H1 (cell line): ENCODE data around the gene WDR4. TPM values are rescaled to one million over a fixed set of nuclear protein-coding genes. Genes with fewer than 3 reads are reported as not detected.

Experiments
- CTCF ChIA-PET: fragments of 300-600 bp; sonication (Branson Sonifier 250); formaldehyde crosslinking; loops from one replicate; lab custom pipeline; 2021; ENCODE audit not compliant: partially characterized antibody; lab: Charles Lee
- POLR2A ChIA-PET: fragments of 300-600 bp; sonication (Branson Sonifier 250); formaldehyde crosslinking; loops from one replicate; lab custom pipeline; 2021; ENCODE audit warnings: inconsistent platforms; ENCODE audit not compliant: partially characterized antibody; lab: Charles Lee
- DNase-seq, 2 experiments: peaks; one replicate each; pipeline versions ENCODE4 v3.0.0 to v3.0.0-alpha.2; 2010 to 2022; ENCODE audit warnings: low spot score in 2 of 2, low read depth in 1 of 2, mixed read lengths in 1 of 2
- FAIRE-seq: peaks from 2 replicates; lab custom pipeline; 2011; peaks lifted over from hg19 to GRCh38; lab: Jason Lieb, UNC
- H2AFZ ChIP-seq: 2 replicates; pipeline ENCODE4 v1.8.1; 2012; ENCODE audit warnings: low read length, inconsistent platforms
- H2AK5ac ChIP-seq: 2 replicates; pipeline ENCODE4 v1.6.1; 2013; ENCODE audit warnings: low read depth, low read length
- H2BK120ac ChIP-seq: replicated peaks from 2 replicates; pipeline ENCODE3; 2013; ENCODE audit warnings: low read depth, low read length, inconsistent platforms
- H2BK12ac ChIP-seq: 2 replicates; pipeline ENCODE4 v1.6.1; 2013; ENCODE audit warnings: low read depth, low read length
- H2BK15ac ChIP-seq: 2 replicates; pipeline ENCODE4 v1.6.1; 2013; ENCODE audit warnings: low read length
- H2BK20ac ChIP-seq: 2 replicates; pipeline ENCODE4 v1.6.1; 2013; ENCODE audit warnings: low read length
- H2BK5ac ChIP-seq: 2 replicates; pipeline ENCODE4 v1.6.1; 2013; ENCODE audit warnings: low read depth, low read length
- H3K14ac ChIP-seq: 2 replicates; pipeline ENCODE4 v1.6.1; 2013; ENCODE audit warnings: inconsistent platforms; ENCODE audit not compliant: insufficient read length
- H3K18ac ChIP-seq: 2 replicates; pipeline ENCODE4 v1.6.1; 2013; ENCODE audit warnings: low read length; ENCODE audit errors: extremely low read depth
- H3K23ac ChIP-seq: 2 replicates; pipeline ENCODE4 v1.6.1; 2013; ENCODE audit warnings: inconsistent platforms; ENCODE audit not compliant: insufficient read length
- H3K23me2 ChIP-seq: 2 replicates; pipeline ENCODE4 v1.6.1; 2013; ENCODE audit warnings: low read depth, low read length
- H3K27ac ChIP-seq: 2 replicates; pipeline ENCODE4 v1.6.1; 2011; ENCODE audit warnings: low read depth, low read length, inconsistent platforms
- H3K27me3 ChIP-seq, 4 experiments: replicated peaks in 1 of 4; 1 replicate in 1 of 4; 2 replicates in 3 of 4; pipeline versions ENCODE4 v1.6.1 to v1.8.1; 2011 to 2013; ENCODE audit warnings: low read length in 3 of 4, mild to moderate bottlenecking in 3 of 4, inconsistent platforms in 2 of 4, mixed read lengths in 2 of 4, moderate library complexity in 1 of 4; ENCODE audit not compliant: control insufficient read depth in 3 of 4, insufficient read depth in 3 of 4; ENCODE audit errors: extremely low read depth in 1 of 4
- H3K36me3 ChIP-seq, 4 experiments: 2 replicates each; pipeline versions ENCODE4 v1.6.1 to v1.8.1; 2011 to 2013; ENCODE audit warnings: mild to moderate bottlenecking in 4 of 4, low read length in 3 of 4, moderate library complexity in 2 of 4, control low read depth in 1 of 4, inconsistent platforms in 1 of 4; ENCODE audit not compliant: insufficient read depth in 4 of 4, control insufficient read depth in 2 of 4
- H3K4ac ChIP-seq: replicated peaks from 2 replicates; pipeline ENCODE3; 2013; ENCODE audit warnings: low read length, low read depth, mixed read lengths, inconsistent platforms; ENCODE audit not compliant: insufficient read length
- H3K4me1 ChIP-seq, 4 experiments: replicated peaks in 1 of 4; 1 replicate in 1 of 4; 2 replicates in 3 of 4; pipeline versions ENCODE4 v1.6.1 to v1.8.1; 2011 to 2013; ENCODE audit warnings: low read length in 3 of 4, inconsistent platforms in 2 of 4, mixed read lengths in 1 of 4; ENCODE audit not compliant: insufficient read depth in 4 of 4, control insufficient read depth in 3 of 4
- H3K4me2 ChIP-seq, 2 experiments: 2 replicates each; pipeline versions ENCODE4 v1.6.1 to v1.8.1; 2011 to 2013; ENCODE audit warnings: low read depth in 2 of 2, low read length in 2 of 2, control low read depth in 1 of 2, inconsistent platforms in 1 of 2, mild to moderate bottlenecking in 1 of 2; ENCODE audit not compliant: insufficient read depth in 1 of 2
- H3K4me3 ChIP-seq, 4 experiments: fragments of 200-600, 300-600 bp in 1 of 4; sonication (generic), shearing (Covaris generic), sonication (Bioruptor Twin) in 1 of 4; 2 replicates each; pipeline versions ENCODE4 v1.5.1 to v1.8.1; 2011 to 2016; ENCODE audit warnings: low read length in 4 of 4, low read depth in 3 of 4, control low read depth in 2 of 4, inconsistent platforms in 2 of 4, mild to moderate bottlenecking in 2 of 4, mixed read lengths in 1 of 4, moderate library complexity in 1 of 4; ENCODE audit not compliant: insufficient read depth in 2 of 4; ENCODE audit errors: extremely low read depth in 1 of 4
- H3K56ac ChIP-seq: replicated peaks from 2 replicates; pipeline ENCODE3; 2013; ENCODE audit warnings: low read depth, mild to moderate bottlenecking, mixed read lengths, low read length, inconsistent platforms; ENCODE audit not compliant: insufficient read length
- H3K79me1 ChIP-seq: 2 replicates; pipeline ENCODE4 v1.6.1; 2013; ENCODE audit warnings: low read depth, low read length, control low read depth
- H3K79me2 ChIP-seq, 2 experiments: 2 replicates each; pipeline versions ENCODE4 v1.6.1 to v1.8.1; 2012 to 2013; ENCODE audit warnings: low read length in 2 of 2, mild to moderate bottlenecking in 2 of 2, inconsistent platforms in 1 of 2; ENCODE audit not compliant: insufficient read depth in 2 of 2, control insufficient read depth in 1 of 2
- H3K9ac ChIP-seq, 4 experiments: replicated peaks in 1 of 4; 1 replicate in 1 of 4; 2 replicates in 3 of 4; pipeline versions ENCODE4 v1.6.1 to v1.8.1; 2011 to 2013; ENCODE audit warnings: low read depth in 3 of 4, low read length in 3 of 4, control low read depth in 2 of 4, mild to moderate bottlenecking in 2 of 4, moderate library complexity in 2 of 4, inconsistent platforms in 1 of 4; ENCODE audit errors: extremely low read depth in 1 of 4
- H3K9me3 ChIP-seq, 2 experiments: 2 replicates each; pipeline versions ENCODE4 v1.6.1 to v1.8.1; 2012 to 2013; ENCODE audit warnings: mild to moderate bottlenecking in 2 of 2, moderate library complexity in 2 of 2, control low read depth in 1 of 2, inconsistent platforms in 1 of 2, low read depth in 1 of 2, low read length in 1 of 2, mixed read lengths in 1 of 2; ENCODE audit not compliant: insufficient read depth in 2 of 2
- H4K20me1 ChIP-seq, 2 experiments: replicated peaks in 1 of 2; 2 replicates each; pipeline versions ENCODE3 to v1.8.1; 2011 to 2013; ENCODE audit warnings: inconsistent platforms in 2 of 2, low read length in 2 of 2, mild to moderate bottlenecking in 1 of 2; ENCODE audit not compliant: insufficient read depth in 2 of 2, control insufficient read depth in 1 of 2
- H4K5ac ChIP-seq: 2 replicates; pipeline ENCODE4 v1.6.1; 2013; ENCODE audit warnings: low read length, low read depth, mixed read lengths, inconsistent platforms; ENCODE audit not compliant: insufficient read length
- H4K8ac ChIP-seq: 2 replicates; pipeline ENCODE4 v1.8.0; 2013; ENCODE audit warnings: mild to moderate bottlenecking, moderate library complexity, low read length, inconsistent platforms; ENCODE audit not compliant: insufficient read depth; ENCODE audit errors: extremely low read depth
- H4K91ac ChIP-seq: replicated peaks from 2 replicates; pipeline ENCODE3; 2013; ENCODE audit warnings: low read length, mixed read lengths, inconsistent platforms; ENCODE audit not compliant: insufficient read length
- BACH1 ChIP-seq: IDR thresholded peaks from 2 replicates; pipeline ENCODE4 v1.6.1; 2012; ENCODE audit warnings: low read length, improper control_type of control experiment
- BRCA1 ChIP-seq: IDR thresholded peaks from 2 replicates; pipeline ENCODE4 v1.6.1; 2012; ENCODE audit warnings: low read depth, low read length, improper control_type of control experiment
- CREB1 ChIP-seq: IDR thresholded peaks from 2 replicates; pipeline ENCODE4 v1.6.1; 2012; ENCODE audit warnings: inconsistent platforms
- CTBP2 ChIP-seq: IDR thresholded peaks from 2 replicates; pipeline ENCODE4 v1.7.0; 2011; ENCODE audit warnings: borderline replicate concordance, mild to moderate bottlenecking, moderate library complexity, mixed read lengths, low read length; ENCODE audit not compliant: insufficient read depth, insufficient read length
- GABPA ChIP-seq: IDR thresholded peaks from 2 replicates; pipeline ENCODE4 v1.6.1; 2011; ENCODE audit warnings: mild to moderate bottlenecking, low read length, moderate library complexity, borderline replicate concordance; ENCODE audit not compliant: insufficient read depth
- HDAC6 ChIP-seq: IDR thresholded peaks from one replicate; pipeline ENCODE4 v1.7.1; 2012; ENCODE audit warnings: low read depth, mild to moderate bottlenecking, inconsistent platforms, low read length, moderate library complexity
- KDM5A ChIP-seq: fragments of 200-600 bp; IDR thresholded peaks from 2 replicates; pipeline ENCODE4 v1.7.1; 2012; ENCODE audit warnings: mild to moderate bottlenecking, low read length, inconsistent platforms, mixed read lengths
- RAD21 ChIP-seq, 2 experiments: IDR thresholded peaks in 1 of 2; conservative IDR thresholded peaks in 1 of 2; 2 replicates each; pipeline ENCODE4 v1.6.1; 2011; ENCODE audit warnings: low read depth in 2 of 2, low read length in 2 of 2, improper control_type of control experiment in 1 of 2, inconsistent platforms in 1 of 2, mild to moderate bottlenecking in 1 of 2, moderate library complexity in 1 of 2
- RBBP5 ChIP-seq: IDR thresholded peaks from 2 replicates; pipeline ENCODE4 v1.7.1; 2012; ENCODE audit warnings: low read depth, mild to moderate bottlenecking, inconsistent platforms, low read length, moderate library complexity, borderline replicate concordance
- RNF2 ChIP-seq: fragments of 200-900, 300-1000 bp; sonication (generic); IDR thresholded peaks from 2 replicates; pipeline ENCODE4 v1.7.1; 2016; ENCODE audit warnings: borderline replicate concordance, low read depth, mild to moderate bottlenecking, antibody characterized with exemption, low read length; ENCODE audit not compliant: poor library complexity, severe bottlenecking; ENCODE audit errors: missing control alignments
- SRF ChIP-seq: IDR thresholded peaks from 2 replicates; pipeline ENCODE4 v1.6.1; 2011; ENCODE audit warnings: mild to moderate bottlenecking, low read depth, low read length, moderate library complexity
- TAF7 ChIP-seq: optimal IDR thresholded peaks from 2 replicates; pipeline ENCODE3; 2011; ENCODE audit warnings: low read depth, mild to moderate bottlenecking, inconsistent platforms, low read length, moderate library complexity, borderline replicate concordance
- YY1 ChIP-seq: IDR thresholded peaks from 2 replicates; pipeline ENCODE4 v1.6.1; 2011; ENCODE audit warnings: low read depth, mild to moderate bottlenecking, low read length
- WGBS, 2 experiments: shearing (Covaris generic) in 1 of 2; methylation state at CpG; one replicate each; pipeline versions ENCODE4 v1.1.6 to v1.1.7; 2013 to 2015; ENCODE audit warnings: low lambda C conversion rate in 2 of 2, mixed read lengths in 2 of 2, inconsistent platforms in 1 of 2, low coverage in 1 of 2, missing lambda C conversion rate in 1 of 2; ENCODE audit not compliant: insufficient replicate concordance in 2 of 2, insufficient coverage in 1 of 2, insufficient read length in 1 of 2; ENCODE audit errors: extremely low coverage in 1 of 2, missing lambda C conversion rate in 1 of 2; 5-methylcytosine and 5-hydroxymethylcytosine counted together
- polyA plus RNA-seq, 7 experiments: library from polyadenylated mRNA; depleted of rRNA in 3 of 7; stranded (reverse) in 5 of 7; unstranded in 2 of 7; fragments of >200 nt in 5 of 7; fragments of 200-250 nt in 2 of 7; gene quantifications; 1 replicate in 5 of 7; 2 replicates in 1 of 7; 4 replicates in 1 of 7; pipeline versions ENCODE4 v1.2.1 to v1.2.3, GENCODE V29; 2011 to 2013; ENCODE audit warnings: missing spikeins in 2 of 7, mixed read lengths in 2 of 7
- total RNA-seq: library from RNA; stranded (reverse); fragmentation: NEBNext Ultra II Directional; extraction: Animal tissue kit (Norgen Biotek cat#: 25700); gene quantifications from 2 replicates; pipeline ENCODE4 v1.2.1, GENCODE V29; 2021

Gene WDR4
- total and polyA plus RNA-seq, 2 of the 8 experiments (the other 6 are each of a cell fraction or from before 2014, with no cell fraction given): 28.9 to 47.8 TPM

- H2BK15ac ChIP-seq: no peak overlapping the region
- H3K4me2 ChIP-seq: no peak overlapping the region
- H2BK20ac ChIP-seq: no peak overlapping the region
- H3K79me2 ChIP-seq: no peaks in the 10 kb centered on the region
- H3K9me3 ChIP-seq: no peaks in the 10 kb centered on the region
- H3K4me3 ChIP-seq: no peak overlapping the region
- H3K23me2 ChIP-seq: no peaks in the 10 kb centered on the region
- H3K36me3 ChIP-seq: peaks cover 2 to 34% (median 13%) of the 10 kb centered on the region in 4 experiments; a peak in 6 of 8 replicates
- FAIRE-seq: no peak
- H2BK5ac ChIP-seq: no peak overlapping the region
- no peak overlapping the region for H3K18ac ChIP-seq
- H3K79me1 ChIP-seq: no peaks in the 10 kb centered on the region; the same call in 1 of the 2 replicates
- H4K5ac ChIP-seq: no peak overlapping the region
- no peak overlapping the region for H3K4ac ChIP-seq
- no peak for TF ChIP-seq GABPA
- TF ChIP-seq YY1: no peak
- TF ChIP-seq CTBP2: no peak
- TF ChIP-seq CREB1: no peak
- TF ChIP-seq TAF7: no peak
- no peak for TF ChIP-seq KDM5A
- no peak for TF ChIP-seq BACH1
- TF ChIP-seq SRF: no peak
- TF ChIP-seq HDAC6: no peak
- no peak for TF ChIP-seq RAD21 (IDR thresholded peaks at IDR 0.05 in 1 of 2, conservative IDR thresholded peaks at IDR 0.05 in 1 of 2; ENCODE audit: low read depth in 2 of 2, low read length in 2 of 2)
- TF ChIP-seq BRCA1: no peak
- no peak for TF ChIP-seq RBBP5
- TF ChIP-seq RNF2: no peak
- TF ChIP-seq, all 59 proteins: peak for 0
- DNase-seq: no peak
- peak overlapping the region; percentile 55 for H4K91ac ChIP-seq
- no peak overlapping the region for H2BK12ac ChIP-seq
- no peak overlapping the region for H2AFZ ChIP-seq
- no peak overlapping the region for H3K27ac ChIP-seq
- H3K9ac ChIP-seq: no peak overlapping the region
- POLR2A ChIA-PET: interaction anchor here (1.0 to 3.4 kb wide), 6 partner anchors 10 to 73 kb away, joined by 3 to 11 read pairs (median 4); partner anchors contain the start of gene NDUFV3
- no peaks in the 10 kb centered on the region for H3K27me3 ChIP-seq
- no peak overlapping the region for H3K56ac ChIP-seq
- no peak overlapping the region for H3K14ac ChIP-seq
- no peak overlapping the region for H4K8ac ChIP-seq
- WGBS, 2 experiments: 89% methylated on average over 7 of the region's 7 CpGs; no CpG with 5 or more reads in 1 of the 2 experiments
- H2AK5ac ChIP-seq: no peak overlapping the region
- no peaks in the 10 kb centered on the region for H3K4me1 ChIP-seq
- no peak overlapping the region for H3K23ac ChIP-seq
- H2BK120ac ChIP-seq: no peak overlapping the region
- H4K20me1 ChIP-seq: peaks cover 0 to 2% of the 10 kb centered on the region in 2 experiments
- CTCF ChIA-PET: interaction anchor here (0.6 to 1.3 kb wide), 2 partner anchors 18 to 22 kb away, joined by 4 read pairs; no protein-coding TSS in a partner anchor
Measured at GRCh38 chr21:42913476-42913875, 34.1 kb upstream of the WDR4 start.
